Measurements from ENCODE around the gene FOXP1.

- TF ChIP-seq REST (IDR thresholded peaks at IDR 0.05) (no peak), HNF4A (conservative IDR thresholded peaks at IDR 0.05) (no peak), RAD21 (IDR thresholded peaks at IDR 0.05) (no peak), CTCF (IDR thresholded peaks at IDR 0.05; ENCODE audit: low read depth, low read length, missing input control) (no peak), MAX (IDR thresholded peaks at IDR 0.05) (no peak), JUND (IDR thresholded peaks at IDR 0.05) (no peak), FOXA2 (IDR thresholded peaks at IDR 0.05) (no peak)
- TF ChIP-seq, protein P1, sequence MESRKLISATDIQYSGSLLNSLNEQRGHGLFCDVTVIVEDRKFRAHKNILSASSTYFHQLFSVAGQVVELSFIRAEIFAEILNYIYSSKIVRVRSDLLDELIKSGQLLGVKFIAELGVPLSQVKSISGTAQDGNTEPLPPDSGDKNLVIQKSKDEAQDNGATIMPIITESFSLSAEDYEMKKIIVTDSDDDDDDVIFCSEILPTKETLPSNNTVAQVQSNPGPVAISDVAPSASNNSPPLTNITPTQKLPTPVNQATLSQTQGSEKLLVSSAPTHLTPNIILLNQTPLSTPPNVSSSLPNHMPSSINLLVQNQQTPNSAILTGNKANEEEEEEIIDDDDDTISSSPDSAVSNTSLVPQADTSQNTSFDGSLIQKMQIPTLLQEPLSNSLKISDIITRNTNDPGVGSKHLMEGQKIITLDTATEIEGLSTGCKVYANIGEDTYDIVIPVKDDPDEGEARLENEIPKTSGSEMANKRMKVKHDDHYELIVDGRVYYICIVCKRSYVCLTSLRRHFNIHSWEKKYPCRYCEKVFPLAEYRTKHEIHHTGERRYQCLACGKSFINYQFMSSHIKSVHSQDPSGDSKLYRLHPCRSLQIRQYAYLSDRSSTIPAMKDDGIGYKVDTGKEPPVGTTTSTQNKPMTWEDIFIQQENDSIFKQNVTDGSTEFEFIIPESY (IDR thresholded peaks at IDR 0.05) = no peak
Observed at GRCh38 chr3:71587958-71588357, 4.4 kb upstream of the FOXP1 start.
